DOHH2 (cell line): ENCODE measurements around the gene SLC6A11.

ENCODE experiments used
- EZH2phosphoT487 ChIP-seq: fragments of 200-600 bp; sonication (generic); IDR thresholded peaks from 2 replicates; pipeline ENCODE4 v1.6.1; 2017; ENCODE audit warnings: borderline replicate concordance, mild to moderate bottlenecking, antibody characterized with exemption, low read length, moderate library complexity, mixed read lengths
- TF ChIP-seq, protein P1 (sequence below): fragments of 200-600 bp; sonication (generic); IDR thresholded peaks from one replicate; pipeline ENCODE4 v1.5.1; 2014; ENCODE audit warnings: antibody characterized with exemption, mild to moderate bottlenecking, low read depth, low read length; ENCODE audit not compliant: poor library complexity, severe bottlenecking

DNA sequence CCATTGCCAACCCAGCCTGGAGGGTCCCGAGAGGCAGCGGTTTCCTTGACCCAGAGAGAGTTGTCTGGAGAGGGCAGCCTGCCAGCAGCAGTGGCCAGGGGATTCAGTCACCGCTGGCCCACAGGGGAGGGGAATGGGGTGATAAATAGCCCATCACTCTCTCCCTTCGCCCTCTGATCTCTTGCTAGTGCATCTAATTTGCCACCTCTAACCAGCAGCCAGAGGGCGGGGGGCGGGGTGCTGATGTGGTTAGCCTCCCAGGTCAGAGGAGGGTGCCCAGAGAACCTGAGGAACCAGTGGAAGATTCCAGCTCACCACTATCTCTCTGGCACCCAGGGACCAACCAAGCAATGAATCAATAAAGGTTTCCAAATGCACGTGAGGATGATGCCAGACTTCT is 35.1 kb upstream of the SLC6A11 start:
- TF ChIP-seq, protein P1, sequence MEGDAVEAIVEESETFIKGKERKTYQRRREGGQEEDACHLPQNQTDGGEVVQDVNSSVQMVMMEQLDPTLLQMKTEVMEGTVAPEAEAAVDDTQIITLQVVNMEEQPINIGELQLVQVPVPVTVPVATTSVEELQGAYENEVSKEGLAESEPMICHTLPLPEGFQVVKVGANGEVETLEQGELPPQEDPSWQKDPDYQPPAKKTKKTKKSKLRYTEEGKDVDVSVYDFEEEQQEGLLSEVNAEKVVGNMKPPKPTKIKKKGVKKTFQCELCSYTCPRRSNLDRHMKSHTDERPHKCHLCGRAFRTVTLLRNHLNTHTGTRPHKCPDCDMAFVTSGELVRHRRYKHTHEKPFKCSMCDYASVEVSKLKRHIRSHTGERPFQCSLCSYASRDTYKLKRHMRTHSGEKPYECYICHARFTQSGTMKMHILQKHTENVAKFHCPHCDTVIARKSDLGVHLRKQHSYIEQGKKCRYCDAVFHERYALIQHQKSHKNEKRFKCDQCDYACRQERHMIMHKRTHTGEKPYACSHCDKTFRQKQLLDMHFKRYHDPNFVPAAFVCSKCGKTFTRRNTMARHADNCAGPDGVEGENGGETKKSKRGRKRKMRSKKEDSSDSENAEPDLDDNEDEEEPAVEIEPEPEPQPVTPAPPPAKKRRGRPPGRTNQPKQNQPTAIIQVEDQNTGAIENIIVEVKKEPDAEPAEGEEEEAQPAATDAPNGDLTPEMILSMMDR: no peak
- no peak for TF ChIP-seq EZH2phosphoT487
